ENCODE results near the gene ST3GAL3.
"Not testable (repeated sequence)": the region's sequence is repeated elsewhere in the genome, so short reads cannot be mapped to it uniquely, and the experiment has no call there.

ST3GAL3 gene

DNA sequence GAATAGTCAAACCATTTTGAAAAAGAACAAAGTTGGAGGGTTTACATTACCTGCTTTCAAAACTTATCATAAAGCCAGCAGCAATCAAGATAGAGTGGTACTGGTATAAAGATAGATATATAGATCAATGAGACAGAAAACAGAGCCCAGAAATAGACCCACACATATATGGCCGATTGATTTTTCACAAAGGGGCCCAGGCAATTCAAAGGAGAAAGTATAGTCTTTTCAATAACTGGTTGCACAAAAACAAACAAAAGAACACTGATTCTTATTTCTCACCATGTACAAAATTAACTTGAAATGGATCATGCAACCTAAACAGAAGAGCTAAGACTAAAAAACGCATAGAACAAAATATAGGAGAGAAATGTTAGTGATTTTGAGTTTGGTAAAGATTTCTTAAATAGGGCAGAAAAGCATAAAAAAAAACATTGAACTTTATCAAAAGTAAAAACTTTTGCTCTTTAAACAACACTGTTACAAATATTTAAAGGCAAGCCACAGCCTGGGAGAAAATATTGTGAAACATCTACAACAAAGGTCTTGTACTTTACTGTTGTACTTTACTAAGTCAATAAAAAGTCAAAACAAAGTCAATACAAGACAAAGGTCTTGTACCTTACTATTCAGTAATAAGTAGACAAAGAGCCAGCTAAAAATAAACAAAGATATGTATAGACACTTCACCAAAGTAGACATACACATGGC, 50.2 kb downstream of the ST3GAL3 start:
- no peak for DNase-seq (ENCODE audit: low spot score)

DNA sequence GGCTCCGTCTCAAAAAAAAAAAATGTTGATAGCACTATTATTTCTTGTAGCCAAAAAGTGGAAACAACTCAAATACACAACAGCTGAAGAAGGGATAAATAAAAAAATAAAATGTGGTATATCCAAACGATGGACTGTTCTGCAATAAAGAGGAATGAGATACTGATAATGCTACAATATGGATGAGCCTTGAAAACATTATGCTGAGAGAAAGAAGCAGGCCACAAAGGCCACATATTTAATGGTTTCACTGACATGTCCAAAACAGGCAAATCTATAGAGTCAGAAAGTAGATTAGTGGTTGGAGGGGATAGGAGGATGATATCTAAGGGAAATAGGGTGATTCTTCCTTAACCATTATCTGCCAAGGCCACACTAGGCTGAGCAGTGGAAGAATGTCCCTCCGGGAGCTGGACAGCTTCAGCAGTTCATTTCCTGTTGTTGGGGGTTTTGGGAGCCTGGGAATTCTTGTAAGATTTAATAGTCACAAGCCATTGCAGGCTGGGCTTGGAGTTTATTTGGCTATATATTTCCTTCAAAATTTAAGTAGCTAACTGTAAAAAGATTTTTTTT, 53.5 kb downstream of the ST3GAL3 start:
- DNase-seq (ENCODE audit: low spot score), result no peak

DNA sequence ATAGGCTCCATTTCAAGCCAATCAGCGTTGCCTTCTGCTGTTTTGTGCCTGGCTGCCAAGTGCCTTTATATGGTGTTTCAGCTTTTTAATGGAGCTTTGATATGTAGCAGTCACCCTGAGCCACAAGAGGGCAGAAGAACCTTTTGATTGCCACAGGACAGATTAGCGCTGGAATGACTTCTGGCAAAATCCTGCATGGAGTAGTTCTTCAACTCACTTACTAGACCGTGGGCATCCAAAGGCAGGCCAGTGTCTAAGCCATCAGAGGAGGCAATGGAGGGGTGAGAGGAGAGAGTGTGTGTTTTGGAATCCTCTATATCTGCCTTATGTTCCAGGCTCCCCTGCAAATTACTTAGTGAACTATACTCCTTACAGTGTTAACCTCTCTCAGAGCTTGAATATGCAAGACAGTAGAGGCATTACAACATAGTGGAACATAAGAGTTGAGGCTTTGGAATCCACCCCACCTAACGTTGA, 56.2 kb downstream of the ST3GAL3 start:
- peak; percentile 51 for DNase-seq (ENCODE audit: low spot score)

DNA sequence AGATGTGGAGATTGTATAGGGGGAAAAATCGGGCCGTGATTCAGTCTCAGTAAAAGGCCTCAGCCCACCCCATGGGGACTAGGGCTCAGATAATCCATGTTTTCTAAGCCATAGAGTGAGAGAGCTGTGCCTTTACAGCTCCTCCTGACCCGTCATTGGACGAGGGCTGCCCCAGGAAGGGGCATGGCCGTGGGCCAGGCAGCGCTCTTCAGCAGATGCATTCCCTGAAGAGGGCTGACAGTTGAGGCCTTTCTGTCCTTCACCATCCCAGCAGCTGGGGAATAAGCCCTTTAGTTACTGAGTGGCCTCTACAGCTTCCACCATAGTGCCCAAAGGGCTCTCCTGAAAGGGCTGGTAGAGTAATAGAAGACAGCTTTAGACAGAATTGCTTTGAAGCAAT, 57.2 kb downstream of the ST3GAL3 start:
- no peak for DNase-seq (ENCODE audit: low spot score)

DNA sequence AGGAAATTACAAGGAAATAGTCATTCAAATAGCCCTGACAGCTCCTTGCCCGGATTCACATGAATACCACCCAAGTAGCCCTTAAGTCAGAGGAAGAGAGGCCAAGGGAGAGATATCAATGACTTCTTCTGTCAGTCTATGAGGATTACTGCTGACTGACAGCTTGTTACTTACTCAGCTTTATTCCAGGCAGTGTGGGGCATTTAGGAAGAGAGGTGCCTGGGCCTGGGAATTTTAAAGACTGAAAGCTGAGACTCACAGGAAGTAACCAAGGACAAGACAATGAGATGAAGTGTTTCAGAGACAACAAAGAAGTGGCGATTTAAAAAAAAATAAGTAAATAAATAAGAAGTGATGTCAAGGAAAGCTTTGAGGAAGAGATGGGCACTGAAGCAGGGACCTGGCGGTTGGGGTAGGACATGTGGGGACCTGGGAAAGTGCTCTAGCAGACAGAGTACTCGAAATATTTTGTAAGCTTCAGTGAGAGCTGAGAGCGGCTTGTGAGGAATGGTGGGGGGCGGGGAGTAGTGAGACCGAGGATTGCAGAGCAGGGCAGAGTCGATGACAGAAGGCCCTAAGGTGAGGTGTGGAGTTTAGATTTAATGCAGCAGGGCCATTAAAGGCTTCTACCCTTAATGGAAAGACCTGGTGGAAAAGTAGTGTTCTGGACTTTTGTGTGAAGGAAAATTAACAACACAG, 58.9 kb downstream of the ST3GAL3 start:
- no peak for DNase-seq (ENCODE audit: low spot score)

DNA sequence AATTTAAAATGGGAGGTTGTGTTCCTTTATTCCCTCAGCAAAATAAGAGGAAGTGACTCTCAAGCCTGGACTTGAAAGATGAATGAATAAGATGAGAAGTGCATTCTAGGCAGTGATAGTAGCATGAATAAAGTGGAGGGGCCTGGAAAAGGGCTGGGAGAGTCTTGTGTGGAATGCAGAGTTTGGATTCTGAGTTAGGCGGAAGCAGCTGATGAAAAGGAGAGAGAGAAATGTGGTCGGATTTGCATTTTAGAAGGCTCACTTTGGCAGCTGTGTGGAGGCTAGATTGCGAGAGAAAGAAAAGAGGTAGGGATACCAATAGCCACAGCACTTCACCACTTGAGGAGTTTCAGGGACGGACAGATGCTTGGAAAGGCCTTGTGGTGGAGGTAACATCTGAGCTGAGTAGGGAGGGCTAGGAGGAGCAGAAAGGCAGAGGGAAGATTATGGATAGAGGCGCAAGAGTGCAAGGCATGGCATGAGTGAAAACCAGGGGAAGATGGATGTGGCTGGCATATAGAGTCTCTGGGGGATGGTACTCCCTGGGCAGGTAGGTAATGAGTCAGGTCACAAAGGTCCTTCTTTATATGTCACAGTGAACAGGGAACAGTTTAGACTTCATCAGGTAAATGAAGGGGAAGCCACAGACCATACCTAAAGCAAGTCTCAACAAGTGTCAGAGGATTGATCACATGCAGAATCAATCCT, 59.6 kb downstream of the ST3GAL3 start:
- DNase-seq (ENCODE audit: low spot score), result no peak

DNA sequence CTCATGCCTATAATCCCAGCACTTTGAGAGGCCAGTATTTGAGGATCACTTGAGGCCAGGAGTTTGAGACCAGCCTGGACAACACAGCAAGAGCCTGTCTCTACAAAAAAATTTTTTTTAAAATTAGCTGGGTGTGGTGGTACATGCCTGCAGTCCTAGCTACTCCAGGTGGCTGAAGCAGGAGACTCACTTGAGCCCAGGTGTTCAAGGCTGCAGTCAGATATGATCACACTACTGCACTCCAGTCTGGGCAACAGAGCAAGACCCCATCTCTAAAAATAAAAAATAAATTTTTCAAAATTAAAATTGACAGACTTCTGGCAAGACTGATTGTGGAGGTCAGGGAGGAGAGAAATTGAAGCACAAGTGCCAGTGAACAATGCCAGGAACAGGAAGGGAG, 60.8 kb downstream of the ST3GAL3 start:
- DNase-seq (ENCODE audit: low spot score), result no peak

DNA sequence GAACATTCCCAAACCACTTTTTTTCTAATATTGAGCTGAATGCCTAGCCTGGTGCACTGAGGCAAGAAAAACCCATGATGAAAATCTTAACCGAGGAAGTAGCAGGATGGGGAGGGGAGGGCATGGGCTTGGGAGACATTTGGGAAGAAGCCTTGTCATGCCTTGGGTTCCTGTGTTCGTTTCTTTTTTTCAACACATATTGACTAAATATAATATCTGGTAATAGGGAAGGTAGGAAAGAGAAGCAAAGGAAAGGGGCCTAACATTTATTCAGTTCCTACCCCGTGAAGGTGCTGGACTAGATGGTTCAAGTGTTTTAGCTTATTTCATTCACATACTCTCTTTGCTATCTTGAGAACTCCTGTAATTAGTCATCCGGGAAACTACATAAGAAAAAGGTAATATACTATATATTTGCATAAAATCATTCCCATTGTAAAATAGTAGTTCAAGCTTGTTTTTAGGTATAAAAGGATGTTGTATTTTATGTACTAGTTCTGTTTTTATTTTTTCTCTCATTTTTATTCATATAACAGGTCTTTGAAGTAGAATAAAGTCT, 62.1 kb downstream of the ST3GAL3 start:
- peak; percentile 5 for DNase-seq (ENCODE audit: low spot score)

DNA sequence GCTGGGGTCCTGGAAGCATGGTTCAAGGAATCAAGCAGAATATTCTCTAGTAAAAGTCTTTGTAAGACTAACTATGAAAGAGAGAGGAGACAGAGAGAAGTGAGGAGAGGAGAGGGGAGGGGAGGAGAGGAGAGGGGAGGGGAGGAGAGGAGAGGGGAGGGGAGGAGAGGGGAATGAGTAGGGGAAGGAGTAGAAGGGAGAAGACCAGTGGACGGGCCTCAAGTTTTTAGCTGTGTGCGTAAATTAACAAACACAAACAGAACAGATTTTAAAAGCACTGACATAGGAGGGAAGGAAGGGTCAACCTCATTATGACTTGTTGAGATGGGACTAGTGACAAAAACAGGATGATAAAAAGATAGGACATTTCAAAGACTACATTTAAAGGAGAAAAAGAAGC, 62.8 kb downstream of the ST3GAL3 start:
- DNase-seq (ENCODE audit: low spot score), result no peak

DNA sequence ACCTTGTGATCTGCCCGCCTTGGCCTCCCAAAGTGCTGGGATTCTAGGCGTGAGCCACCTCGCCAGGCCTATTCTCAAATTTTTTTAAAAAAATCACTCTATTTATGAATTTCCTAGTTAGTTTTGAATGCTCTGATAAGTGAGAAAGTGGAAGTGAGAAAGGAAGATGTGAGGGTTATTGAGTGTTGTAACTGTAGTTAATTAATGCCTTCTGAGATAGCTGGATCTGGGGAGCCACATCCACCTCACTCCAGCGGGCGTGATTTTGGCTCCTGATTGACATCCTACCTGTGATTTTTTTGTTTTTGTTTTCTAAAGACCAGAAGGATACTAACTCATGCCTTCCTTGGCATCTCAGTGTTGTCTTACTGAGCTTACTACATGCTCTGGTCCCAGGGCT, 65.6 kb downstream of the ST3GAL3 start:
- no peak for DNase-seq (ENCODE audit: low spot score)

DNA sequence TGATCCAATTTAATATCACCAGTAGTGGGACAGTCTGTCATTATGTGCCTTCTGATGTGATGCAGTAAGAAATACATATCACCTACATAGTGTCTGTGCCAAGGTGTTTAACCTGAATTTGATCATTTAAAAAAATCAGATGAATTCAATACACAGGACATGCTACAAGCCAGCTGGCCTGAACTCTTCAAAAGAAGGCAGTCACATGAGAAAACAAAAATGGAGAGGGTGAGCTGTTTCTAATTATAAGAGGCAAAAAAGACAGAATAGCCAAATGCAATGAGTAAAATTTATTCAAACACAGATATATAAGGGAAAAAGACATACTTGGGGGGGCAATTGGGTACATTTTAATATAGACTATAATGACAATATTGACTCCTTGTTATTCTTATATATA, 66.5 kb downstream of the ST3GAL3 start:
- no peak for DNase-seq (ENCODE audit: low spot score)

DNA sequence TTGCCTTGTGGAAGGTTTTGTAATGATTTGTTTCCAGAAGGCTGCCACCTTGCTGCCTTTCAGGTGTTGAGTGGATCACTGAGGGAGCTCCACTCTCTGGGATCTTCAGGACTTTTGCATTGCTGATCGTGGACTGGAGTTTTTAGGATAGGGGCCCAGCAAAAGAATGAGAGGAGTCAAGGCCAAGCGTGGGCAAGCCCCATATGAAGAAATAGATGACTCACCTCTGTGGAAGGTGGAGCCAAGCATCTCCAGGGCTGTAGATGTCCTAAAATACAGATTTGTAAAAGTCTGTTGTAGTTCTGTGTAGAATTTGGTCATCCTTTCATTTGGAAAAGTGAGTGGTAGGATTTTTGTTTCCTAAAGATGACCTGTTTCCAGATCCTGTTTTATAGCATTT, 67.0 kb downstream of the ST3GAL3 start:
- DNase-seq (ENCODE audit: low spot score), result no peak

DNA sequence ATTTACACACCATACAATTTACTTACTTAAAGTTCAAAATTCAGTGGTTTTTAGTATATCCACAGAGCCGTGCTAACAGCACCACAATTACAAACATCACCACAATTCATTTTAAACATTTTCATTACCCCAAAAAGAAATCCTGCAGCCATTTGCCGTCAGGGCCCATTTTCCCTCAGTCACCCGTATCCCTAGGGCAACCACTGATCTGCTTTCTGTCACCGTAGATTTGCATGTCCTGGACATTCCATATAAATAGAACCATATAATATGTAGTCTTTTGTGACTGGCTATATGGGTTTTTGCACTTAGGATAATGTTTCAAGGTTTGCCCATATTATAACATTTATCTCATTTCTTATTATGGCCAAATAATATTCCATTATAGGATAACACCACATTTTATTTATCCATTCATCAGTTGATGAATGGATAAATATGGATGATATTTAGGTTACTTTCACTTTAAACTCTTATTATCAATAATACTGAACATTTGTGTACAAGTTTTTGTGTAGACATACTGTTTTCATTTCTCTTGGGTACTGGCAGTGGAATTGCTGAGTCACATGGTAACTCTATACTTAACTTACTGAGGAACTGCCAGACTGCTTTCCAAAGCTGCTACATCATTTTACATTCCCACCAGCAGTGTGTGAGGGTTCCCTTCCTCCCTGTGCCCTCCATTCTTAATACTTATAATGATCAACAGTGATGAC, 68.9 kb downstream of the ST3GAL3 start:
- no peak for DNase-seq (ENCODE audit: low spot score)

DNA sequence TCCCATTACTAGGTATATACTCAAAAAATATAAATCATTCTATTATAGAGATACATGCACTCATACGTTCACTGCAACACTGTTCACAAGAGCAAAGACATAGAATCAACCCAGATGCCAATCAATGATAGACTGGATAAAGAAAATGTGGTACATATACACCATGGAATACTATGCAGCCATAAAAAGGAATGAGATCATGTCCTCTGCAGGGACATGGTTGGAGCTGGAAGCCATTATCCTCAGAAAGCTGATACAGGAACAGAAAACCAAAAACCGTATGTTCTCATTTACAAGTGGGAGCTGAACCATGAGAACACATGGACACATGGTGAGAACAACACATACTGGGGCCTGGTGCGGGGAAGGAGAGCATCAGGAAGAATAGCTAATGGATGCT, 70.6 kb downstream of the ST3GAL3 start:
- not testable (repeated sequence) for DNase-seq (ENCODE audit: low spot score)

DNA sequence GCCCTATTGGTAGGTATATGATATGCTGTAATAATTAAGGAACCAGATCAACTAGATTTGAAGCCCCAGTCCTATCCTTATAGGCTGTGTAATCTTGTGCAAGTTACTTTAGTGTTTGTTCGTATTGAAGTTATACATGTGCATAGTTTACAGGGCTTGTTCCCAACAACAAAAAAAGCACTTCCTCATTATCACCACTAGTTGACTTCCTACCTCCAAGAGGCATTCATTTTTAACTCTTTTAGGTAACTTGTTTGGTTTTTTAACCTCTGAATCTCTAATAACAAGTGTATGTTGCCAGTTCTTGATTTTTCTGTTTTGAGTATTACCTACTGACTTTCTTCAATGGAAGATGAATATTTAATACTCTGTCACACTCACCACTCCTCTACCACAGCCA, 71.9 kb downstream of the ST3GAL3 start:
- no peak for DNase-seq (ENCODE audit: low spot score)

DNA sequence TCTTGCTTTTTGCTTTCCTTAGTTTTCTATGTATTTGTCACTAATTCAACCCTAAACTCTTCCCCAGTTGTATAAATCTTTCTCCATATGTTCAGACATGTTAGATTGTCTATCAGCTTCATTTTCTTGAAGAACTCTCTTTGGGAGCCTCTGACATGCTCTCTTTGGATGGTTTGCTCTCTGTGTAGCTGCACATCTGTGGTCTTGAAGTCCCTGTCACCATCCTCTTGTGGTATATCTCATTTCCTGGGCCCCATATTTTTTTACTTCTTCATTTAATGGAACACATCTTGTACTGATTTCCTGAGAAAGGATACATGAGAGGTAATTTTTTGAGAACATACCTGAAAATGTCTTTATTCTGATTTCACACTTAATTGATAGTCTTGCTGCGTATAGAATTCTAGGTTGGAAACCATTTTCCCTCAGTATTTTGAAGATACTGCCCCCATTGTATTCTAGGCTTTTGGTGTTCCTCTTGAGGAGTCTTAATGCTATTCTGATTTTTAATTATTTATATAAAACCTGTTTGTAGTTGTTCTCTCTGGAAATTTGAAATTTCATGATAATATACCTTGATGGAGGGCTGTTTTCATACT, 72.6 kb downstream of the ST3GAL3 start:
- peak; percentile 6 for DNase-seq (ENCODE audit: low spot score)

DNA sequence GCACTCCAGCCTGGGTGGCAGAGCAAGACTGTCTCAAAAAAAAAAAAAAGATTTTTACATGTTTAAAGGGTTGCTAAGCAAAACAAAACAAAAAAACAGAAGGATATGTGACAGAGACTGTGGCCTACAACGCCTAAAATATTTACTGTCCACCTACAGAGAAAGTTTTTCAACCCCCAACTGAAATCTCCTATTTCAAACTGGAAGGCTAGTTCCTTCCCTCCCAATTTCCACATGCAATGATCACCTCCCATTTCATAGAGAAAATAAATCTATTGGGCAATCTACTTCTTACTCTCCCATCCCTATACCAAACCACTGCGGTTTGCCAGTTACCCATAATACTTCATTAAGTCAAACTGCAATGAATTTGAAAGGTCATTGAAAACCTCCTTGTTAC, 74.2 kb downstream of the ST3GAL3 start:
- no peak for DNase-seq (ENCODE audit: low spot score)

DNA sequence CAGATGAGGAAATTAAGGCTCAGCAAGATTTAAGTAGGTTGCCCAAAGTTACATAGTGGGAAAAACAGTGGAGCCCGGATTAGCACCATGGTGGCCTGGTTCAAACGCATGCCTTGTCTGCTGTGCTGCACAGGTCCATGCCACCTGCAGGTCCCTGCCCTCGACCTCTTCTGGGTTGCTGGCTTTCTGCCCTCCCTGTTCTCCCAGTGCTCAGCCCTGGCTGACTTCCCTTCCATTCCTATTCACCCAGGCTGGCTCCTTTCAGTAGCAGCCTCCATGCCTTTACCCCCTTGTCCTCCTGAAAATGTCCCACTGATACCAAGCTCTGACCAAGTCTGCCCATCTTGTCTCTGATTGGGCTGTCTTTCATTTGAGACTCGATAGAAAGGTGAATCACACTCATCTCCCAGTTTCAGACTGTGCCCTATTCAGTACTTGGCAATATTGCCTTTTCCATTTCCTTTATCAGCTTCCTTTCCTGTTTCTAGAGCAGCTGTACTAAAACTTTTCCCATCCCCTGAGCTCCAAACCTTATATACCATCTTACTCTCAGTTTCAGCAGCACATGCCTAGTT, 75.8 kb downstream of the ST3GAL3 start:
- DNase-seq (ENCODE audit: low spot score), result no peak

DNA sequence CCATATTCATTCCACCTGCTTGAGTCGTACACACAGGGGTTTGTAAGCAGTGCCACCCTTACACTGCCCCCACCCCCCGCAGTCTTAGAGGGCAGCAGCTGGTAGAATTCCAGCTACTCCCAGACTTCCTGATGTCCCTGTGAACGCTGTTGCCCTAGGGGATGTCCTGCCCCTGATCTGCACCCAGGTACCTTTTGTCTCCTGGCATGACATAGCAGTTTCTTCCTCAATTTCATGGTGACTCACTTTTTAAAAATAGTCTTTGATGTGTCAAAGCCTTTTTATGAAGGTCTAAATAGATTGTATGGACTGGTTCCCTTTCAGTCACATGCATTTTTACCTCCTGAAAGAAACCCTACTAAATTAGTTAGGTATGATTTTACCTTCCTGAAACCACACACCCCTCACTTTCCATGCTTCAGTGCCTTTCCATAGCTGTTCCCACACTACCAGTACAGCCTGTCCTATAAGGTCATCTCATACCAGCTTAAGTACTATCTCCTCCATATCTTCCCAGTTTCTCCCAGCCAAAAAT, 76.4 kb downstream of the ST3GAL3 start:
- DNase-seq (ENCODE audit: low spot score), result no peak

DNA sequence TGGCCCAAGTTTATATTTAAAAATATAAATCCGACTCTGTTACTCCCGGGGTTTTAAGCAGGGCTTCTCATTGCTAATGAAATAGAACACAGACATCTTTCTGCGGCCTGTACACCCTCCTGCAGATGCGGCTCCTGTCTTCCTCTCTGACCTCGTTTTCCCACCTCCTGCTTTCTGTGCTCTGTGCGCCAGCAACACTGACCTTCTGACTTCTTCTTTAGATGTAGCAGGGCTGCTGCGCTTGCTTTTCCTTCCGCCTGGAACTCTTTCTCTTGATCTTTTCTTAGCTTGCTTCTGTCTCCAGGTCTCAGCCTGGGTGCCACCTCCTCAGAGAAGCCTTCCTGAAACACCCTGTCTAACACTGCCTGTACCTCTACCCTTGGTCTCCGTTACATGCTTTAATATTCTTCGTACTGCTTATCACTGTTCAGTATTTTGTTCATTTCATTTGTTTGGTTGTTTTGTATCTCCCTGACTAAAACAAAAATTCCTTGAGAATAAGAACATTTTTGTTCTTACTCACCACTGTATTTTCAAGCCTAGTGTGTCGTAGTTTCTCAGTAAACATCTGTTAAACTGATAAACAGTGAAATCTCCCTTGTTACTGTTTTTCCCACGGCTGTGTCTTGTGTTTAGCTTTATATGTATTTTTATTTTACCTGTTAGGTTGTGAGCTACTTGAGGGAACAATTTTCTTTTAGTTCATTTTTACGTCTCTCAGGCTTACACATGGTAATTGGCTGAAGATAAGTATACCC, 79.0 kb downstream of the ST3GAL3 start:
- DNase-seq (ENCODE audit: low spot score), result no peak

Data from activated CD4-positive, alpha-beta T cell treated with anti-CD3 and anti-CD28 coated beads, Interleukin-2, Interleukin-4, amounts not matched to agents 100 ng/mL and 50 ng/mL, durations not matched to agents 16 hours and 8 hours (primary cell).